ENCODE data around the gene PDLIM4.

The PDLIM4 gene

GRCh38 chr5:132253452-132254320, 3.8 kb upstream of the PDLIM4 start:
- Mint-ChIP-seq H3K36me3 (ENCODE audit: low read depth) (peaks cover 2% of the 10 kb centered on the region), H3K4me3 (no peak overlapping the region), H3K4me1 (ENCODE audit: low read depth) (no peaks in the 10 kb centered on the region), H3K27me3 (ENCODE audit: low read depth) (peaks cover 38% of the 10 kb centered on the region), H3K9me3 (no peaks in the 10 kb centered on the region), H3K27ac (no peak overlapping the region)

- H3K27ac Mint-ChIP-seq: no peak overlapping the region
- H3K27me3 Mint-ChIP-seq (ENCODE audit: low read depth): peaks cover 38% of the 10 kb centered on the region
- no peaks in the 10 kb centered on the region for H3K4me1 Mint-ChIP-seq (ENCODE audit: low read depth)
- H3K9me3 Mint-ChIP-seq: no peaks in the 10 kb centered on the region
- H3K4me3 Mint-ChIP-seq: no peak overlapping the region
- H3K36me3 Mint-ChIP-seq (ENCODE audit: low read depth): peaks cover 2% of the 10 kb centered on the region
Measured at GRCh38 chr5:132254321-132254977, 3.0 kb upstream of the PDLIM4 start.

- peaks cover 31% of the 10 kb centered on the region for H3K27me3 Mint-ChIP-seq (ENCODE audit: low read depth)
- no peak overlapping the region for H3K27ac Mint-ChIP-seq
- peaks cover 2% of the 10 kb centered on the region for H3K36me3 Mint-ChIP-seq (ENCODE audit: low read depth)
- H3K4me3 Mint-ChIP-seq: no peak overlapping the region
- no peaks in the 10 kb centered on the region for H3K9me3 Mint-ChIP-seq
- peaks cover 9% of the 10 kb centered on the region for H3K4me1 Mint-ChIP-seq (ENCODE audit: low read depth)
Measured at GRCh38 chr5:132256086-132256782, 1.3 kb upstream of the PDLIM4 start.

DNA sequence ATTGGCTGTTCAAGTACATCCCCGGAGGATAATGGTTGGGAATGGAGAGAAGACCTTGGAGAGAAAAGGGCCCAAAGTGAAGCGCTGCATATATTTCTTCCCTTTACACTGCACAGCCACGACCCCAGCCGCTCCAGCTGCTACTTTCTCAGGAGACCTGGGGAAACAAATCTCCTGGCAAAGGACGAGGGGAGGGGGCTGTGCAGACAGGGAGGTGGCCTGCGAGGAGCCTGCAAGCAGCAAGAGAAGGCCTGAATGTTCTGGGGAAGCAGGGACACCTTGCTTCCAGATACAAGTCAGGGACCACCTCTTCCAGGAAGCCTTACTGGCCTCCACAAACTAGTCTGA, 739 bp upstream of the PDLIM4 start:
- Mint-ChIP-seq H3K27ac (no peak overlapping the region), H3K4me3 (no peak overlapping the region), H3K36me3 (ENCODE audit: low read depth) (peaks cover 2% of the 10 kb centered on the region), H3K4me1 (ENCODE audit: low read depth) (peaks cover 9% of the 10 kb centered on the region), H3K27me3 (ENCODE audit: low read depth) (peaks cover 31% of the 10 kb centered on the region), H3K9me3 (no peaks in the 10 kb centered on the region)

DNA sequence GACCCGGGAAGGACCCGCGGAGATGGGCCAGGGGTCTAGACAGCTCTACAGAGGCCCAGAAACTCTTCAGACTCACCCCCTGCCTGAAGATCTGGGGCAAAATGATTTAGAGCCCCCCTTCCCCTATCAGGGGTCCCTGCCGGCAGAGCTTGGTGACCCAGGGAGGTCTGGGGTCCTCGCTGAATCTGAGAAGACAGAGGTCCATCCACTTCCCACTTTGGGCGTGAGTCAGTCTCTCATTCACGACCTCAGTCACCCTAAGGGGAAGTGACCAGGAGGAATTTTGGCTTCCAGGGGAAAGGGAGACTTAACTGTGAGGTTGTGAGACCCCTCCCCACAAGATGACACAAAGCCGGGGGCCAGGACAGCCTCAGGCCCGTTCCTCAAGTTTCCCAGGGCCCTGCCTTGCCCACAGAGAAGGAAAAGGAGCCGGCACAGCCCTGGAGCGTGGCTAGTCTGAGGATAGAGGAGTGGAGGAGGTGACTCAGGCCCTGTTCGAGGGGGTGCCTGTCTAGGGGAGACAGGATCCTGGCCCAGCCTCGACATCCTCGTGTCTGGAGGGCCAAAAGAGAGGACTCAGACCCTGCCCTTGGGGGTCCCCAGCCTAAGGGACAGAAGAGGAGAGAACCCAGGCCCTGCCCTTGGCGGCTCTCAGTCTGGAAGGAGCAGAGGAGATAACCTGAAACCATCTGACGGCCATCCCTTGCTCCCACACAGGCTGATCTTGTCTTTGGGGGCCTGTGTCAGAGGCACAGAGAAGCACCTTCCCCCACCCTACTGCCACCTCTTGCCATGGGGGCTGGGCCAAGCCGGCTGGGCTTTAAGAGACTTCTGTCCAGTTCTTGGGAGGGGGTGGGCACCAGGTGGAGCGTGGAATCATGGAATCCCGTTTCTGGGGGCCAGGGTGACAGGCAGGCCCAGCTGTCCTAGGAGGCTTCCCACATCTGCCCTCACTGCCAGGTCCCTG, 889 bp downstream of the PDLIM4 start:
- H3K27ac Mint-ChIP-seq: no peak overlapping the region
- peaks cover 2% of the 10 kb centered on the region for H3K36me3 Mint-ChIP-seq (ENCODE audit: low read depth)
- peaks cover 9% of the 10 kb centered on the region for H3K4me1 Mint-ChIP-seq (ENCODE audit: low read depth)
- H3K9me3 Mint-ChIP-seq: no peaks in the 10 kb centered on the region
- no peak overlapping the region for H3K4me3 Mint-ChIP-seq
- H3K27me3 Mint-ChIP-seq (ENCODE audit: low read depth): peaks cover 31% of the 10 kb centered on the region

GRCh38 chr5:132259069-132259851, 1.8 kb downstream of the PDLIM4 start:
- peaks cover 2% of the 10 kb centered on the region for H3K36me3 Mint-ChIP-seq (ENCODE audit: low read depth)
- no peak overlapping the region for H3K4me3 Mint-ChIP-seq
- H3K27ac Mint-ChIP-seq: no peak overlapping the region
- no peaks in the 10 kb centered on the region for H3K9me3 Mint-ChIP-seq
- H3K27me3 Mint-ChIP-seq (ENCODE audit: low read depth): peaks cover 31% of the 10 kb centered on the region
- peaks cover 9% of the 10 kb centered on the region for H3K4me1 Mint-ChIP-seq (ENCODE audit: low read depth)

- Mint-ChIP-seq H3K36me3 (ENCODE audit: low read depth) (peaks cover 2% of the 10 kb centered on the region), H3K9me3 (no peaks in the 10 kb centered on the region), H3K27ac (no peak overlapping the region), H3K27me3 (ENCODE audit: low read depth) (peaks cover 27% of the 10 kb centered on the region), H3K4me1 (ENCODE audit: low read depth) (peaks cover 11% of the 10 kb centered on the region), H3K4me3 (no peak overlapping the region)
Measured at GRCh38 chr5:132260051-132260450, 2.6 kb downstream of the PDLIM4 start.

- Mint-ChIP-seq H3K4me1 (ENCODE audit: low read depth) (peaks cover 11% of the 10 kb centered on the region), H3K27me3 (ENCODE audit: low read depth) (peaks cover 19% of the 10 kb centered on the region), H3K4me3 (no peak overlapping the region), H3K27ac (no peak overlapping the region), H3K36me3 (ENCODE audit: low read depth) (peaks cover 2% of the 10 kb centered on the region), H3K9me3 (no peaks in the 10 kb centered on the region)
Measured at GRCh38 chr5:132260714-132261551, 3.4 kb downstream of the PDLIM4 start.

- no peak overlapping the region for H3K27ac Mint-ChIP-seq
- no peaks in the 10 kb centered on the region for H3K36me3 Mint-ChIP-seq (ENCODE audit: low read depth)
Measured at GRCh38 chr5:132261881-132262845, 4.7 kb downstream of the PDLIM4 start.

DNA sequence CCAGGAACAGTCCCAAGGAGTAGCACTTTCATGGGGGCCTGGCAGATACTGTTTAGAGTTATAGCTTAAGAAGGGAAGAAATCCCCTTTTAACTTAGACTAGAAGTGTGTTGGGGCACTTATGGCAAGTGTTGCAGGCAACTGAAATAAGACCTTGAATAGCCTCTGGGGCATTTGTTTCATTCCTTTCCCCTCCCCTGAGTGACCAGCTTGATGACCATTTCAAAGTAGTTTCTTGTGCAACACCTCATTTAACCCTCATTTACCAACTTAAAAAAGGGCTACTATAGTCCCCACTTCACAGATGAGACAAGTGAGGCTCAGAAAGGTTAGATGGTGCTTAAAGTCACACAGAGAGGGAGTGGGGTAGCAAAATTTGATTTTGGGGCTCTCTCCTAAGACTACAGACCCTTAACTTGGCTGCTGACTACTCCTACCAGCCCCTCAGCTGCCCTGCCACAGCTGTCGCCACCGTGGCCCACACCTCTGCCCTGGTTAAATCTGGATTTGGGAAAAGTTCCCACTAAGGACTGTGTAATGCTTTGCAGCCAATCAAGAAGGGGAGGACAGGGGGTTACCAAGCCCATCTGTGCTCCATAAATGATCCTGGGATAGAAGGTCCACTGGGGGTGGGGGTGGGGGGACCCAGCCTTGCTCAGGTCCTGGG, 5.5 kb downstream of the PDLIM4 start:
- no peak overlapping the region for H3K27ac Mint-ChIP-seq
- H3K9me3 Mint-ChIP-seq: no peaks in the 10 kb centered on the region
- H3K27me3 Mint-ChIP-seq (ENCODE audit: low read depth): peaks cover 4% of the 10 kb centered on the region
- H3K36me3 Mint-ChIP-seq (ENCODE audit: low read depth): no peaks in the 10 kb centered on the region
- no peak overlapping the region for H3K4me3 Mint-ChIP-seq
- peaks cover 11% of the 10 kb centered on the region for H3K4me1 Mint-ChIP-seq (ENCODE audit: low read depth)

More at GRCh38 chr5:132261881-132262845, 4.7 kb downstream of the PDLIM4 start:
- peaks cover 11% of the 10 kb centered on the region for H3K4me1 Mint-ChIP-seq (ENCODE audit: low read depth)
- H3K9me3 Mint-ChIP-seq: no peaks in the 10 kb centered on the region
- no peak overlapping the region for H3K4me3 Mint-ChIP-seq
- peaks cover 7% of the 10 kb centered on the region for H3K27me3 Mint-ChIP-seq (ENCODE audit: low read depth)

DNA sequence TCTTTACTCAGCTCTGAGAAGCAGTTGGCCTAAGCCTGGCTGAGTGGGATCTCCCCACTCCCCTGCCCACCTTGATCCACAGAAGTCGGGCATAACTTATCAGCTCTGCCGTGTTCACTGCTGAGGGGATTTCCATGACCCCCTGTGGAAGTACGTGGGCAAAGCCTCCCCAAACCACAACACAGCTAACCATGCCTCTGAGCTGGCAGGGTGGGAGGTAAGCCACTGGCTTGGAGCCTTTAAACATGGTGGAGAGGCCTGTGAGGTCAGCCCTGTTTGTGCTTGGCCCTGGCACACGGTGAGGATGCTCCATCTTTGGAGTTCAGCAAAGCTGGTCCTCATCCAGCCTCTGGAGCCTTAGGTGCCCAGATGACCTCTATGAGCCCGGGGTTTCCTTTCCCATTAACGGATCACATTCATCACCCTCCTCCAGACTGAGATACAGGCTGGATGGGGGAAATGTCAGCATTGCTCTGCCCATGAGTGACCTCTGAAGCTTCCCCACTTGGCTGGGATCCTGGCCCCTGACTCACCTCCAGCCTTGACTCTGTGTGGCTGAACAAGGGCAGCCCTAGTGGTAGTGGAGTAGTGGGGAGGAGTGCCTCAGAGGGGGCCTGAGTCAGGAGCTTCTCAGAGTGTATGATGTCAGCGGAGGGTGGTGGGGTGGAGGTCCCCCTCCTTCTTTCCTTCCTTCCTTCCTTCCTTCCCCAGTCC, 6.2 kb downstream of the PDLIM4 start:
- H3K27me3 Mint-ChIP-seq (ENCODE audit: low read depth): no peaks in the 10 kb centered on the region
- no peak overlapping the region for H3K27ac Mint-ChIP-seq
- H3K9me3 Mint-ChIP-seq: no peaks in the 10 kb centered on the region
- H3K4me3 Mint-ChIP-seq: no peak overlapping the region
- peaks cover 11% of the 10 kb centered on the region for H3K4me1 Mint-ChIP-seq (ENCODE audit: low read depth)
- H3K36me3 Mint-ChIP-seq (ENCODE audit: low read depth): no peaks in the 10 kb centered on the region
